Right kidney (tissue), 1 donor: ENCODE measurements around the gene STEAP3.

ENCODE experiments used
- DNase-seq: peaks from one replicate; pipeline ENCODE4 v3.0.0-alpha.2; 2016

The STEAP3 gene

GRCh38 chr2:119225926-119226325 is 2.3 kb downstream of the STEAP3 start:
- DNase-seq: no peak

GRCh38 chr2:119227346-119227745 is 3.7 kb downstream of the STEAP3 start:
- no peak for DNase-seq

- no peak for DNase-seq
Observed at GRCh38 chr2:119228136-119228535, 4.5 kb downstream of the STEAP3 start.

DNA sequence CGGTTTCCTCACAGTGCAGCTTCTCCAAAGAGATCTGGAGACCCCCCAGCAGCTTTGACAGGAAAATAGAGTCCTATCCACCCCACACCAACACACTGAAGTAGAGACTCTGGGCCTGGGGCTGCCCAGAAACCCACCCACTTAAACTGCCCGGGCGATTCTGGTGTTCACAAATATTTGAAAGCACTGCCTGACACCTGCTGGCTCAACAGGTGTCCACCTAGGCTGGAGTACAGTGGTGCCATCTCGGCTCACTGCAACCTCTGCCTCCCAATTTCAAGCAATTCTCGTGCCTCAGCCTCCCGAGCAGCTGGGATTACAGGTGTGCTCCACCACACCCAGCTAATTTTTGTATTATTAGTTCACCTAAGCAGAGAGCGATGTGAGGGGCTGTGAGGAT is 5.3 kb downstream of the STEAP3 start:
- no peak for DNase-seq

DNA sequence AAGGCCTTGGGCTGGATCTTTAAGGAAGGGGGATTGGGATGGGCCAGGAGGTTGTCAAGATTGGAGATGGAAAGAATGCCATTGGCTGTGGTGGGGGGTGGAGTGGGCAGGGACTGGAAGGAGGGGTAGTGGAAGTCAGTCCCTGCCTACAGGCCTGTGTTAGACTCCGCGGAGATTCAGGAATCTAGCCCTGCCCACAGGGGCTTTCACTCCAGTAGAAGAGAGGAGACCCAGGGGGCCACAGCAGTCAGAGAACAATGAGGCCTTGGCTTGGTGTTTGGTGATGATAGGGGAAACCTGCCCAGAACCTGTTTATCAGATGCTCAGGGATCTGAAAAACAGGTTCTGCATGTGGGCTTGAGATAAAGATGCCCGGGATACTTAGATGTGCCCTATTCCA is 6.1 kb downstream of the STEAP3 start:
- DNase-seq: no peak

DNA sequence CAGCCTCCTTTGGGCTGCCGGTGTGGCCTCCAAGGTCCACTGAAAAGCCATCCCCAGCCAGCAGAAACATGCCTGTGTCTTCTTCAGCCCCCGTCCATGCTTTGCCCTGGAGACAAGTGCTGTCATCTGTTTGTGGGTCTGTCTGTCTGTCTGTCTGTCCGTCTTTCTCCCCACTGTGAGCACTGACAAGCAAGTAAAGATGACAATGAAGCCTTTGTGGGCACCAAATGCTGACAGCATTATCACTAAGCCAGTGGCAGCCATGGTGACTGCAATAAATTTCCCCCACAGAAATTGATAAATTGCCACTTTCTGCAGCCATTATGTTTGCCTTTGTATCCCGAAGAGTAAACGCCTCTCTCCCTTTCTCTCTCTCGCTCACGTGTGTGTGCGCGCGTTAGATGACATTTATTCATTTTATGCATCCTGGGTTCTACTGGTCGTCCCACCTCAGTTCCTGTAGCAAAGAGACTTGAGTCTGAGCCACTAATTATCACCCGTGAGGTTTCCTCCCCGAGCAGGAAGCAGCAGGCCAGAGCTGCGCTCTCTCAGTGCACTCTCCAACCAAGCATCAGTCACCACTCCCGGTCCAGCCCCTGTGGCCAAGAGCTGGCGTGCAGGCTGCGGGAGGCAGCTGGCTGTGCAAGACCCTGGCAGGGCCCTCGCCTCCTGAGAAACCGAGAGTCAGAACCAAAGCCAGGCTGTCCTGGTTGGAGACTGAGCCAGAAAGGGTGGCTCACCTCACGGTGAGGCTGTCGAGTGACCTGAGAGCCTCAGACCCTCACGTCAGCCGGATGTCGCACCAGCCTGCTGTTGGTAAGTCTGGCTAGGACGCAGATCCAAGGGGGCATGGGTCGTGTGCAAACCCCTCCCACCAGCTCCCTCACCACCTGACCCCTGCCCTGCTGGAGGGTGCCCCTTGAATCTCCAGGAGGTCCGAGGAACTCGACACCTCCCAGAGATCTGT is 6.9 kb downstream of the STEAP3 start:
- no peak for DNase-seq

GRCh38 chr2:119231975-119232665 is 8.5 kb downstream of the STEAP3 start:
- DNase-seq: no peak

GRCh38 chr2:119232666-119232993 is 9.0 kb downstream of the STEAP3 start:
- DNase-seq: no peak

DNA sequence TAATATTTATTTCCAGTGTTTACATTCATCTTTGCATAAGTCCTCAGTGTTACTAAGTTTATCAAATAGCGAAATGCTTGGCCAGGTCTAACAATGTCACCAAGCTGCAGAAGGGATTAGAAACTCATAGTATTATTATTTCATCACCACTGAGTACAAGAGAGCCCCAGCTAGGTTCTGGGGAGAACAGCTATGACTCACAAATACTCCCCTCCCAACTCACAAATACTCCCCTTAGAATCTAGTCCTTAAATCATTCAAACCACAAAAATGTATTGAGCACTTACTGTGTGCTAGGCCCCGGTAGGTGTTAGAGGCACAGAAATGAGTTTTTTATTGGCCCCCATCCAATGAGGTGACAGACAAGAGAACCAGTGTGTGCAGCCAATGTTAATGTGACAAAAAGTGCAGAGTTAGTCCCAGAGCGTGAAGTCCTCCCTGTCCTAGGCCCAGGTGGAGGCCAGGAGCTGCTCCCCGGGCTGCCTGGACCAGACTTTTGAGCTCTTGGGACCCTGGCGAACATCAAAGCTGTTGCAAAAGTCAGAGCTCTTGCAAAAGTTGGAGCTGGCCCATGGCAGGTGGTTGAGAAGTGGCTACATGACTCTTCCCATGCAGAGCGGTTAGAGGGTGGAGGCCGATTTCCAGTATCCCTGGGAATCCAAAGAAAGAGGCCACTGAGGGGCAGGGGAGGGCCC is 9.8 kb downstream of the STEAP3 start:
- no peak for DNase-seq

GRCh38 chr2:119234021-119235019 is 10.7 kb downstream of the STEAP3 start:
- no peak for DNase-seq

- DNase-seq: no peak
Observed at GRCh38 chr2:119236796-119237195, 13.2 kb downstream of the STEAP3 start.

GRCh38 chr2:119240311-119241204 is 16.9 kb downstream of the STEAP3 start:
- DNase-seq: peak; percentile 37

DNA sequence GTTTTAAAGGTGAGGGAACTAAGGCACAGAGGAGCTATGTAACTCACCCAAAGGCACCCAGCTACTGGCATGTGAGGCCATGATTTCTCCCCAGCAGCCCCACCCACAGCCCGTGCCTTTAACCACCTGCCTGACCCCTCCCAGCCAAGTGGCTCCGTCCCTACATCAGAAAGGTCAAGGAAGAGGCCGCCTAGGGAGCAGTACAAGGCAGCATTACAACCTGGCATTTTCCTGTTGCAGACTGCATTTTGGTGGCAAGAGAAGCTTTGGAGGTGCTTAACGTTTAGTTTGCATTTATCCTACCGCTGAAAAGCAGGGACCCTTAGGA is 17.5 kb downstream of the STEAP3 start:
- DNase-seq: no peak

- no peak for DNase-seq
Observed at GRCh38 chr2:119242276-119243119, 18.9 kb downstream of the STEAP3 start.

GRCh38 chr2:119243621-119244020 is 20.0 kb downstream of the STEAP3 start:
- no peak for DNase-seq

- no peak for DNase-seq
Observed at GRCh38 chr2:119245076-119245840, 21.6 kb downstream of the STEAP3 start.

- DNase-seq: no peak
Observed at GRCh38 chr2:119245841-119246230, 22.2 kb downstream of the STEAP3 start.

- no peak for DNase-seq
Observed at GRCh38 chr2:119246884-119247843, 23.5 kb downstream of the STEAP3 start.
